ENCODE measurements around the gene FOXD3. TPM values are rescaled to one million over a fixed set of nuclear protein-coding genes. Genes with fewer than 3 reads are reported as not detected.

FOXD3 gene
- total RNA-seq, 1 donor from 2014 or later = 0.26 TPM

GRCh38 chr1:63304410-63304809 is 18.0 kb upstream of the FOXD3 start:
- Mint-ChIP-seq H3K4me1 (ENCODE audit: unreplicated experiment) (no peaks in the 10 kb centered on the region), H3K27ac (ENCODE audit: unreplicated experiment) (no peak overlapping the region), H3K9me3 (ENCODE audit: unreplicated experiment) (no peaks in the 10 kb centered on the region), H3K27me3 (ENCODE audit: unreplicated experiment) (peaks cover 1% of the 10 kb centered on the region), H3K4me3 (ENCODE audit: unreplicated experiment) (no peak overlapping the region), H3K36me3 (ENCODE audit: low read depth, unreplicated experiment) (no peaks in the 10 kb centered on the region)
- no peak for DNase-seq (ENCODE audit: low spot score)
- TF ChIP-seq, protein P1, sequence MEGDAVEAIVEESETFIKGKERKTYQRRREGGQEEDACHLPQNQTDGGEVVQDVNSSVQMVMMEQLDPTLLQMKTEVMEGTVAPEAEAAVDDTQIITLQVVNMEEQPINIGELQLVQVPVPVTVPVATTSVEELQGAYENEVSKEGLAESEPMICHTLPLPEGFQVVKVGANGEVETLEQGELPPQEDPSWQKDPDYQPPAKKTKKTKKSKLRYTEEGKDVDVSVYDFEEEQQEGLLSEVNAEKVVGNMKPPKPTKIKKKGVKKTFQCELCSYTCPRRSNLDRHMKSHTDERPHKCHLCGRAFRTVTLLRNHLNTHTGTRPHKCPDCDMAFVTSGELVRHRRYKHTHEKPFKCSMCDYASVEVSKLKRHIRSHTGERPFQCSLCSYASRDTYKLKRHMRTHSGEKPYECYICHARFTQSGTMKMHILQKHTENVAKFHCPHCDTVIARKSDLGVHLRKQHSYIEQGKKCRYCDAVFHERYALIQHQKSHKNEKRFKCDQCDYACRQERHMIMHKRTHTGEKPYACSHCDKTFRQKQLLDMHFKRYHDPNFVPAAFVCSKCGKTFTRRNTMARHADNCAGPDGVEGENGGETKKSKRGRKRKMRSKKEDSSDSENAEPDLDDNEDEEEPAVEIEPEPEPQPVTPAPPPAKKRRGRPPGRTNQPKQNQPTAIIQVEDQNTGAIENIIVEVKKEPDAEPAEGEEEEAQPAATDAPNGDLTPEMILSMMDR (IDR thresholded peaks at IDR 0.05; ENCODE audit: unreplicated experiment) = no peak

GRCh38 chr1:63305043-63305442 is 17.3 kb upstream of the FOXD3 start:
- Mint-ChIP-seq H3K4me1 (ENCODE audit: unreplicated experiment) (no peaks in the 10 kb centered on the region), H3K27me3 (ENCODE audit: unreplicated experiment) (peaks cover 1% of the 10 kb centered on the region), H3K36me3 (ENCODE audit: low read depth, unreplicated experiment) (no peaks in the 10 kb centered on the region), H3K27ac (ENCODE audit: unreplicated experiment) (no peak overlapping the region), H3K4me3 (ENCODE audit: unreplicated experiment) (no peak overlapping the region), H3K9me3 (ENCODE audit: unreplicated experiment) (no peaks in the 10 kb centered on the region)
- TF ChIP-seq, protein P1 (IDR thresholded peaks at IDR 0.05; ENCODE audit: unreplicated experiment) = no peak
- DNase-seq (ENCODE audit: low spot score) = no peak

DNA sequence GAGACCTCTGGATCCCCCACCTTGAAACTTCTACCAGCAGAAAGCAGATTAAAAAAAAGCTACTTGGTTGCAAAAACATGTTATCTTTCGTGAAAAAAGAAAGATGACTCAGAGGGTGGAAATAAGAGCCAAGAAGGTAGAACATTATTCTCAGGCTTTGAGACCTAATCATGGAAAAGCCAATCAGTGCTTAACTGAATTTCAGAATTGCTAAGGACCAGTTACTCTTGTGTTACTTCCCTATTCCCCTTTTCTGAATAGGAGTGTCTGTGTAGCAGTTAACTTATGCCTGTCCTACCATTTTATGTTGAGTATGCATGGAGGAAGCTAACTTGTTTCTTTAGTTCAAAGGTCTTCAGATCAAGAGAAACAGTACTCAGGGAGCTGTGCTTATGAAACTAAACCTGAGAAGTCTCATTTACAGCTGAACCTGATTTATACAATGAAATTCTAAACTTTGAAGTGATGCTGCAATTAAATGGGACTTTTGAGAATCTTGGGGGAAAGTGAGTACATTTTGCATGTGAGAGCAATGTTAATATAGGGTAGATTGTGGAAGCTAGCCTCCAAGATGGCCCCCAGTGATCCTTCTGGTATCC is 15.1 kb upstream of the FOXD3 start:
- H3K27me3 Mint-ChIP-seq (ENCODE audit: unreplicated experiment) = no peaks in the 10 kb centered on the region
- H3K4me1 Mint-ChIP-seq (ENCODE audit: unreplicated experiment) = no peaks in the 10 kb centered on the region
- H3K9me3 Mint-ChIP-seq (ENCODE audit: unreplicated experiment) = no peaks in the 10 kb centered on the region
- DNase-seq (ENCODE audit: low spot score) = no peak
- no peak overlapping the region for H3K4me3 Mint-ChIP-seq (ENCODE audit: unreplicated experiment)
- TF ChIP-seq, protein P1 (IDR thresholded peaks at IDR 0.05; ENCODE audit: unreplicated experiment) = no peak
- no peaks in the 10 kb centered on the region for H3K36me3 Mint-ChIP-seq (ENCODE audit: low read depth, unreplicated experiment)
- H3K27ac Mint-ChIP-seq (ENCODE audit: unreplicated experiment) = no peak overlapping the region

DNA sequence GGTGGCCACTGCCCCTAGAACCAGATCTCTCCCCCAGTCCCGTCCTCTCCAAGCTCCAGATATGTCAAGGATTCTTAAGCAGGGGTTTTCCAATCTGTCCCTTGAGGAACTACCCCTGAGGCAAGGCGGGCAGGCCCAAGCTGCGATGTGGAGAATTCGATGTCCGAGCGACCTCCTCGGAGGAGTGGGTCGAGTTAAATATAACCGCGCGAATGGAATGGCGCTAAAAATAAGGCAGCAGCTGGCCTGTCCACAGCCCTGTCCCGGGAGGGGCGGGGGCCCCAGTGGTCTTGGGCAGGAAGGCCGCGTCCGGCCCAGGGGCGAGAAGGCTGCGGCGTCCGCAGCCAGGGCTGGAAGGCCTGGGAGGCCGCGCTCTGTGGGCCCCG is 5.8 kb upstream of the FOXD3 start:
- no peaks in the 10 kb centered on the region for H3K9me3 Mint-ChIP-seq (ENCODE audit: unreplicated experiment)
- H3K27me3 Mint-ChIP-seq (ENCODE audit: unreplicated experiment) = peaks cover 33% of the 10 kb centered on the region
- DNase-seq (ENCODE audit: low spot score) = no peak
- no peak overlapping the region for H3K27ac Mint-ChIP-seq (ENCODE audit: unreplicated experiment)
- no peaks in the 10 kb centered on the region for H3K36me3 Mint-ChIP-seq (ENCODE audit: low read depth, unreplicated experiment)
- H3K4me1 Mint-ChIP-seq (ENCODE audit: unreplicated experiment) = peaks cover 29% of the 10 kb centered on the region
- peak overlapping the region; percentile 26 for H3K4me3 Mint-ChIP-seq (ENCODE audit: unreplicated experiment)
- TF ChIP-seq, protein P1 (IDR thresholded peaks at IDR 0.05; ENCODE audit: unreplicated experiment) = no peak

- Mint-ChIP-seq H3K4me3 (ENCODE audit: unreplicated experiment) (peak overlapping the region; percentile 83), H3K27me3 (ENCODE audit: unreplicated experiment) (peaks cover 37% of the 10 kb centered on the region), H3K27ac (ENCODE audit: unreplicated experiment) (no peak overlapping the region), H3K36me3 (ENCODE audit: low read depth, unreplicated experiment) (no peaks in the 10 kb centered on the region), H3K9me3 (ENCODE audit: unreplicated experiment) (no peaks in the 10 kb centered on the region), H3K4me1 (ENCODE audit: unreplicated experiment) (peaks cover 33% of the 10 kb centered on the region)
- peak; percentile 84 for DNase-seq (ENCODE audit: low spot score)
- TF ChIP-seq, protein P1 (IDR thresholded peaks at IDR 0.05; ENCODE audit: unreplicated experiment) = peak; percentile 64
Observed at GRCh38 chr1:63316984-63317816, 5.2 kb upstream of the FOXD3 start.

Measured in endothelial cell (in vitro differentiated cells).